Activated T-cell treated with anti-CD3 and anti-CD28 coated beads for 4 hours (primary cell): ENCODE data around the gene TWNK.

Source experiments
- DNase-seq: peaks from one replicate; pipeline ENCODE4 v3.0.0-alpha.2; 2020

TWNK gene

DNA sequence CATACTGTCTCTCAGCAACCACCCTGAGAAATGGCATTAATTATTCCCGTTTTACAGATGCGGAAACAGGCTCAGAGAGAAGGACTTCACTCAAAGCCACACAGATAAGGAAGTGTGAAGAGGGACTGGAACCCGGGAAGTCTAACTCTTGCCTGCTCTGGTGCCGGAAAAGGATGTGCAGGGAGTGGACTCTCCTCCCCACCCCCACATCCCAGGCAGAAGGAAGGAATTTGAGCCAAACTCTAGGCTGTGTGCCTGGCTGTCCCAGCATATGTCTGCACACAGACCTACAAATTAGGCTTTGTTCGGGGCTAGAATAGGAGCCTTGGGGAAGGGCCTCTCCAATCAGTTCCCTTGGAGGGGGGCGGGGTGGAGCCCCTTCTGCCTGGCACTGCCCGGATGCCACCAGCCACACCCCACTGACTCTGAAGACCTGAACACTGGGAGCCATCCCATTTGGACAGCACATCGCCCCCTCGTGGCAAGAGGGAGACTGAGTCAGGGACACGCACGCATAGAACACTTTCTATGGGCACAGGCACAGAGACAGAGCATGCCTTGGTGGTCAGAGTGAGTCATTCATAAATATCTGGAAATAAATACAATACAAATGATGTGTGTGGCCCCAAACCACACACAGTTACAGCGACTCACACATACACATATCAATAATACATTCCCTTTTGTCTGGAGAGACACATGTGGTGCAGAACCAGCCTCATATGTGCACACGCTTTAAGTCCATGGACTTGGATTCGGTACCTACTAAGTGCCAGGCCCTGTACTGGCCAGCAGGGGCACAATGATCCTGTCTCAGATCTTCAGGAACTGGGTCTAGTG is 25.4 kb downstream of the TWNK start:
- peak; percentile 70 for DNase-seq

DNA sequence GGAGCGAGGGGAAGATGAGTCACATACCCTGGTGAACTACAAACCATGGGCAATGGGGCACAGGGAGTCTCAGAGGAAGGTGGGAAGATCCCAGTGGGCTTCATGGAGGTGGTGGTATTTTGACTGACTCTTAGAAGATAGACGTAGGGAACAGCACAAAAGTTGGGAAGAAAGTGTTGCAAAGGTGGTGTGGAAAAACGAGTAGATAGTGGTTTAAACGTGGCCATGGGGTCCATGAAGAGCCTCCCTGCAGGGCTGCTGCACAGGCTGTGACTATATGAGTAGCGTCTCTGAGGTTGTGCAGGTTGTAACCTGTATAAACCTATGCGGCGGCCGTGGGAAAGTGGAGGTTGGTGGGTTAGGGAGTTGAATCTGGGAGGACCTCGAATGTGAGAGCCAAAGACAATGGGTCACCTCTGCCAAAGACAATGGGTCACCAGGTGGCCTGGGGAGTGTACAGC is 26.1 kb downstream of the TWNK start:
- DNase-seq: no peak

DNA sequence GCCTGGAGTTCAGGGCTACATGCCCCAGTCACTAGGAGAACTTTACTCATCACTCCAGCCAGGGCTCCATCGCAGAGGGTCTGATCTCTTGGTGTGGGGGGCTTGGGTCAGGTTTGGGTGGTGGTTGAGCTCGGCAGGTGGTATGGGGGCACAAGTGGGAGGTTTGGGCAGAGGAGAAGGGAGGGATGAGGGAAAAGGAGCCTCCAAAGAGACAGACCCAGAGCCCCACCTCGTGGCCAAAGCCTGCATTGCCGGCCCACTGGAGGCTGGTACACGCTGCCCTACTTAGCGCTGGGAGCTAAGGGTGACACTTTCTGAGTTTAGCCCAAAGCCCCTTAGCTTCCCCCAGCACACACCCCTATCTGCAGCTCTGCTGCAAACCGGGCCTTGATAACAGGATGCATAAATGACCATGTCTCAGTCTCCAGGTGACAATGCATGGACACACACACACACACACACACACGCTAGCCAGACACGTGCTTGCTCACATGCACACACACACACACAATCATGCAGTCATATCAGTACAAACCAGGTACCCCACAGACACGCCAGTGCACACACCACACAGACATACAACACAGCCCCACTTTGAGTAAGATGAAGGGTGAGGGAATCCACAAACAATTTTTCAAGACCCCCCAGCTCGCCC is 27.0 kb downstream of the TWNK start:
- DNase-seq: peak; percentile 73

- DNase-seq: no peak
Observed at GRCh38 chr10:101014966-101015581, 27.7 kb downstream of the TWNK start.

- DNase-seq: no peak
Observed at GRCh38 chr10:101015582-101015973, 28.2 kb downstream of the TWNK start.

GRCh38 chr10:101016814-101017213 is 29.5 kb downstream of the TWNK start:
- DNase-seq: no peak

DNA sequence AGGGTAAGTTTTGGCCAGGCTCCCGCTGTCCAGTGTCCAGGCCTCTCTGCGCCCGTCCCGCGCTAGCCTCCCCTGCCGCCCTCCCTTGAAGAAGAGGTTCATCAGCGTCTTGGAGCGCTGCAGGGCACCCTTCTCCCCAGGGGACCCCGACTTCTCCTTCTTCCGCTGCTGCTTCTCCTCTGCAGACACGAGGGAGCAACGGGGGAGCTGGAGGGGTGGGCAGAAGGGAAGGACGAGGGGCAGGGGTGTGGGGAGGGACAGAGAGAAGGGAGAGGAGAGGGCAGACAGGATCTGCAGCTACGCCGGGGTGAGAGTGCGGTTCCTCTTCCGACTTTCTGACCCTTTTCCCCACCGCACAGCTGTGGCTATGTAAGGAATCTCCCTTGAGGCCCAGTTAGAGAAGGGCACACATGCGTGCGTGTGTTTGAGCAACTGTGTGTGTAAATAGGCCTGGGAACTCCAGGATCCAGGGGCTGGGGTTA is 30.8 kb downstream of the TWNK start:
- no peak for DNase-seq

- peak; percentile 64 for DNase-seq
Observed at GRCh38 chr10:101018600-101019439, 31.5 kb downstream of the TWNK start.

DNA sequence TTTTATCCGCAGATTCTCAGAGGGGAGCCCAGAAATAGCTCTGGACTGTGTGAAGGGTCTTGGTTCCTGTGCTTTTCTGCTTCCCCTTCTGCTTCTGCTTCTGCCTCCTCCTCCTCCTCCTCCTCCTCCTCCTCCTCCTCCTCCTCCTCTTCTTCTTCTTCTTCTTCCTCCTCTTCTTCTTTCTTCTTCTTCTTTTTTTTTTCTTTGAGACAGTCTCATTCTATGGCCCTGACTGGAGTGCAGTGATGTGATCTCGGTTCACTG is 32.0 kb downstream of the TWNK start:
- no peak for DNase-seq

DNA sequence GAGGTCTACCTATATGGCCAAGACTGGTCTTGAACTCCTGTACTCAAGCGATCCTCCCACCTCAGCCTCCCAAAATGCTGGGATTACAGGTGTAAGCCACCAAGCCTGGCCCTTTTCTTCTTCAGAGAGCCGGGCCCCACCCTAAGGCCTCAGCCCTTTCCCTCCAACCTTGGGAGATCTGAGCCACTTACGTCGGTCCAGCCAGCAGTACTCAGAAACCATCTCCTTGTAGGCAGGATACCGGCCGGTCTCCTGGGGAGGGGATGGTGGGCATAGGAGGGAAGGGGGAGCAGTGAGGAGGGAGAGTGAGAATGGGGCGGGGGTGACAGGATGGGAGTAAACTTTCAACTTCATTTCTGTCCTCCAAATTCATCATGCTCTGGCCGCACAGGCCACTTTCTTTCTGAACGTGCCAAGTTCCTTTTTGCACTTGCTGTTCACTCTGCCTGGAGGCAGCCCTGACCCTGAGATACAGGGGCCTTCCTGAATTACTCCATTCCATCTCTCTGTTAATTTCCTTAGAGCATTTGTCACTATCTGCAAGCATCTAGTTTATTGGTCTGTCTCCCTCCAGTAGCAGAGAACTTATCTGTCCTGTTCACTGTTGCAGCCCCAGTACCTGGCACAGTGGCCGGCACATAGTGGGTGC is 33.2 kb downstream of the TWNK start:
- DNase-seq: no peak

DNA sequence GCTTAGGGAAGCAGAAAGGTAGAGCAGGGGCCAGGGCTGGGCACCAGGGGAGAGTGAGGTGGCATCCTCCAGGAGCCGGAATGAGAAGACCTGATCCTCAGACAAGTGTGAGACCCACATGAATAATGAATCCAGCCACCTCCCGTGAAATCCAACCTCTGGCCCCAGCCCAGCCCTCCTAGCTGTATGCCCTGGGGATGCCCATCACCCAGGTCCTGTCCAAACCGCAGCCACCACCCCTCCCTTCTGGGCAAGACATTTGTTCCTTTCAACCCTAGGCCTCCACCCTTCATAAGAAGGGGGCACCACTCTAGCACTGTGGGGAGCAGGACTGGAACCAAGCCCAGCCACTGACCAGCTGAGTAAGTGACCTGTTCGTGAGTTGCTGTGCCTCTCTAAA is 33.9 kb downstream of the TWNK start:
- no peak for DNase-seq

DNA sequence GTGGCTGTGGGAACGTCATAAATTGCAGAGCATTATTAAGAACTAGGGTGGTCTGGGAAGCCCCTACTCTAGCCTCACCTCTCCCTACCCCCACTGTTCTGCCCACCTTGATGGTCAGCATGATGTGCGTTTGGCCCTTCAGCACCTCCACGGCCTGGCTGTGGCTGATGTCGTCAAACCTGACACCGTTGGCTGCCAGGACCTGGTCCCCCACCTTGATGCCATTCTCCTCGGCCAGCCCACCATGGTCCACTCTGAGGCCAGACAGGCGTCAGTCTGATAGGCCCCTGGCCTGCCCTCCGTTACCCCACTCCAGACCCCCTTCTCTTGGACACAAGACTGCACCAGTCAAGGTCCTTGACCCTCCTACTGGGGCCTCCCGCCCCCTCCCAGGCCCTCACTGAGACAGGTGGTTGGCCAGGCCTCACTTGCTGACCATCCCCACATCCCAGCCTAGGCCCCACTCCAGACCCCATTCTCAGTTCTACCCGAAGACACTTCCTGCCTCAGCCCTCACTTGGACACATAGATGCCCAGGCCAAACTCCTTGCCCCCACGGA is 34.4 kb downstream of the TWNK start:
- DNase-seq: no peak

- DNase-seq: no peak
Observed at GRCh38 chr10:101022967-101023705, 35.8 kb downstream of the TWNK start.

GRCh38 chr10:101027106-101027720 is 39.9 kb downstream of the TWNK start:
- DNase-seq: no peak

- DNase-seq: no peak
Observed at GRCh38 chr10:101028446-101029337, 41.3 kb downstream of the TWNK start.

DNA sequence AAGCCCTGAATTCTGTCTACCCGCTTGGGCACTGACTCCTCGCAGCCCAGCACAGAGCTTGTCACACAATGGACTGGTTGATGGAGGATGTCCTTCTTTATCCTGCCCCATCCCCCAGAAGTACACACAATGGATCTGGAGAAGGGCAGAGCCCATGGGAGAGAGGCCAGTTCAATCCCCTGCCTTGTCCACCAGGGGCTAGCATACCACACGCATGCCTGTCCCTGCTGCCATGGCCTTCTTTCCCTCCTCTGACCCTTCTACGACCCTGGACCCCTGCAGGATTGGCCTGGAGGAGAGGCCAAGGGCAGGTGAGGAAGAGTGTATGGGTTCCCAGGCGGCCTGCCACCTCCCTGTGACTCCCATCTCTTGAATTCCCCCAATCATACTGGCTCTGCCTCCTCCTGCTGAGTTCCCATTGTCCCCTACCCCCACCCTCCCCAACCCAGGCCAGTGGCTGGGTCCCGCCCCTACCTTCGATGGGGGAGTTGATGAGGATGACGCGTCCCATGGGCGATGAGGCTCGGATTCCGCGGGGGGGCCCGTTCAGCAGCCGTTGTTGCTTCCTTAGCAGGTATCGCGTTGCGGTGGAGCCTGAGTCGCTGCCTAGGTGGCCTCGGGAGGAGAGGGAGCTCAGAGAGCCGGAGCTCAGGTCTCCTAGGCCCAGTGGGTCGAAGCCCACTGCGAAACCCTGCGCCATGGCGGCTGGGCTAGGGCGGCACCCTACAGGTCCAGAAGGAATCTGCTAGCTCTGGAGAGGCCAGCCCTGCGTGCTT is 42.4 kb downstream of the TWNK start:
- DNase-seq: no peak

- DNase-seq: no peak
Observed at GRCh38 chr10:101030496-101031127, 43.3 kb downstream of the TWNK start.

- DNase-seq: peak; percentile 96
Observed at GRCh38 chr10:101031128-101031795, 43.9 kb downstream of the TWNK start, which contains the start of the genes PDZD7 and SFXN3. PDZD7 (minus strand) TSS chr10:101031129; CDS start chr10:101030219, 910 bp downstream. SFXN3 (plus strand) TSS chr10:101031234; CDS start chr10:101034695, 3,461 bp downstream.
